Sciatic nerve (tissue), 2 donors: ENCODE results near the gene SSNA1. TPM values are rescaled to one million over a fixed set of nuclear protein-coding genes. Genes with fewer than 3 reads are reported as not detected.

ENCODE experiments used
- ATAC-seq: fragments of 200-7000 bp; cut with Tn5 transposase; one replicate; pipeline ENCODE4 v1.9.1; 2020; ENCODE audit warnings: mild to moderate bottlenecking, moderate library complexity
- DNase-seq: peaks from one replicate; pipeline ENCODE4 v3.0.0-alpha.2; 2020; ENCODE audit warnings: low spot score
- intact Hi-C: fragments of 100-400 bp; cut with DNase I; formaldehyde crosslinking; loops from one replicate; pipeline ENCODE4 v1.14.2; 2022
- total RNA-seq: library from RNA; stranded (reverse); fragmentation: NEBNext Ultra II Directional; extraction: Animal tissue kit (Norgen Biotek cat#: 25700); gene quantifications from one replicate; pipeline ENCODE4 v1.2.1, GENCODE V29; 2021
- donor health status: DM: no; HTN: no; CAD: no.
- donor health status: DM: no; HTN: no; CAD: no.

SSNA1 gene
- total RNA-seq, 1 donor from 2014 or later, result 27.6 TPM

GRCh38 chr9:137166380-137167229 is 21.9 kb upstream of the SSNA1 start:
- intact Hi-C loops, result no loop called here
- DNase-seq (no peak), ATAC-seq (no peak)

- DNase-seq (no peak), ATAC-seq (no peak)
- intact Hi-C loops, result no loop called here
These were observed 21.2 kb upstream of the SSNA1 start for GRCh38 chr9:137167277-137167746.

- no peak for ATAC-seq
- intact Hi-C loops, result no loop called here
- no peak for DNase-seq
These were observed 20.5 kb upstream of the SSNA1 start for GRCh38 chr9:137167747-137168572.

DNA sequence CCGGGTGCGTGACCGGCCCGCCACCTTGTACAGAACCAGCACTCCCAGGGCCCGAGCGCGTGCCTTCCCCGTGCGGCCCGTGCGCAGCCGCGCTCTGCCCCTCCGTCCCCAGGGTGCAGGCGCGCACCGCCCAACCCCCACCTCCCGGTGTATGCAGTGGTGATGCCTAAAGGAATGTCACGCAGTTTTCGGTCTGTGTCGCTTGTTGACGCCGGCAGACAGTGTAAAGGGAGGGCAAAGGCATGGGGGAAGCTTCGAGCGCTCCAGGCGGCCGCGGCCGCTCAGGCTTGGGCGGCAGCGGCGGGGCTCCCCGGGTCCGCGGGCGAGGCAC is 19.9 kb upstream of the SSNA1 start:
- intact Hi-C loops, result no loop called here
- DNase-seq, result no peak
- ATAC-seq, result no peak

- ATAC-seq, result no peak
- no peak for DNase-seq
- intact Hi-C loops, result no loop called here
These were observed 19.3 kb upstream of the SSNA1 start for GRCh38 chr9:137168904-137169856.

DNA sequence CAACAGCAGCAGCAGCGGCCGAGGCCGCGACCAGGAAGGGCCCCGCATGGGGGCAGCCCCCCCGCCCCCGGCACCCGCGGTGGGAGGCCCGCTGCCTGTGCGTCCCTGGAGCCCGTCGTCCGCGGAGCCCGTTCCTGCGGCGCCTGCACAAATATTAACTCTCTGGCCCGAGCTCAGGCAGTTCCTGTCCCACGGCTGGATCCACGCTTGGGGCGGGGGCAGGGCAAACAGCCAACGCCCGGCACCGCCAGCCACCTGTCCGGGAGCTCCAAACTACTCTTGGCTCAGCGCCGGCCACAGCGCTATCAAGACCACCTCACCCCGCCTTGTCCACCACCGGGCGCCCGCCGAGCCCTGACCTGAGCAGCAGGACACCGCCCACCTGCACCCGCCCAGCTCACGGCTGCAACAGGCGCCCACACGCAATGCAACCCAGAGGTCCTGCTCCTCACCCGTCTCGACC is 18.5 kb upstream of the SSNA1 start, which contains the start of gene LRRC26:
LRRC26 (minus strand) TSS at position 156 of the 463 bp plus-strand sequence; CDS start at position 48, 108 bp downstream.
- no peak for ATAC-seq
- intact Hi-C loops, result no loop called here
- DNase-seq, result no peak

- no peak for DNase-seq
- ATAC-seq, result no peak
- intact Hi-C loops, result no loop called here
These were observed 17.9 kb upstream of the SSNA1 start for GRCh38 chr9:137170486-137171148.

DNA sequence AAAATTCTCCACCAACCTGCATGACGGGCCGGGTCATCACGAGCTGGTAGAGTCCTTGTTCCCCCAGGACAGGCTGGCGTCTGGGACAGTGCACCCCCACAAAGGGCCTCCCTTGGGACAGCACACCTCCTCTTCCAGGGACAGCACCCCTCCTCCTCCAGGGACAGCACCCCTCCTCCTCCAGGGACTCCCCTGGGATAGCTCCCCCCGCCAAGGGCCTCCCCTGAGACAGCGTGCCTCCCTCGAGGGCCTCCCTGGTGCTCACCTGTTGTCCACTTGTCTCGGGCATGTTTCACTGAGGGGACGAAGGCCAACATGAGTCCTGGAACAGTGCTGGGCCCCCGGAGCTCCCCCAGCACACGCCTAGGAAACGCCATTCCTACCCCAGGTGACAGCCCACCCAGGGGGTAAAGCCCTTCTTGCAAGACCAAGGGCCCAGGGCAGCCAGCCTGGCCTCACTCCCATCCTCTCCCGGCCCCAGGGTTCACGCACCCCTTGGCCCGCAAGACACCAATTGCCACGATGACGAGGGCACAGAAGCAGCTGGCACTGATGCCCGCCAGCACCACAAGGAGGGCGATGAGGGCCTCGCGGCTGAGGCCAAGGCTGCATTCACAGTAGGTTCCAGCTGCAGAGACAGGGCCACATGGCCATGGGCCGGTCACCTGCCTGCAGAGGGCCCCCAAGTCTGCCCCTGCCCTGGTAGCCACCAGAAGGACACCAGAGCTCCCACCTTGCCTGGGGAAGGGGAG is 17.2 kb upstream of the SSNA1 start:
- ATAC-seq (no peak), DNase-seq (no peak)

GRCh38 chr9:137172901-137173795 is 15.3 kb upstream of the SSNA1 start:
- intact Hi-C loops, result no loop called here
- ATAC-seq, result no peak
- DNase-seq, result no peak

More for the DNA sequence above, 17.2 kb upstream of the SSNA1 start:
- intact Hi-C loops, result no loop called here

DNA sequence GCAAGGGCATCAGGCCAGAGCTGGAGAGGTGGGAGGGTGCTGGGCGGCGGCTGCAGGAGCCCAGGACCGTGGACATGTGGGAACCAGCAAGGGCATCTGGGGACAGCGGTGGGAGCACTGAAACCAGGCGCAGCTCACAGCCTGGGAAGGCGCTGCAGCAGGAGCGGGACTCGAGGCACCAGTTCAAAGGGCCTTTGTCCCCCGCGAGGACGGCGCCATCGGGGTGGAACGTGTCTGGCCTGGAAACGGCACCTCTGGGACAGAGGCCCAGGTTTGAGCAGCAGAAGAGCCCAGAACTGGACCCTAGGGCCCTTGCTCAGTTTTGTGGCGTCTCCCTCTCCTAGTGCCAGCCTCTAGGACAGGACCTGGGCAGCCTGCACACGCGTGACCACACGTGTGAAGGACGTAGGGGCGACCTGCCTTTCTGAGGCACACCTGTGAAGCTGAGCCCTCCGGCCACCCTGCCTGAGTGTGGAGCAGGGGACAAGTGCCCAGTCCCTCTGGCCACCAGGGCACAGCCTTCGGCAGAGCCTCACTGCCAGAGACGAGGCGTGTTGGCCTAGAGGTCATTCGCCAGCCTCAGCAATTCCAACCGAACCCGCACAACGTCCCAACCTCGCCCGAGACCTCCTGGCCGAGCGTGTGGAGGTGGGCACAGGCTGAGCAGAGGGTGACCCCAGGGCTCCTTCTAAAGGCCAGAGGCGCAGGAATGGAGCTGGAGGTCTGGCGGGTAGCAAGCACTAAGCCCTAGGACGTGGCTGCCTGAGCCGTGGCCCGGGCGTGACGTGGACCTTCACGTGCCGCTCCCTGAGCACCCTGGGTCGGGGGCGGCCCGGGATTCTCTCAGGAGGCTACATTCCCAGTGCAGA is 14.4 kb upstream of the SSNA1 start:
- DNase-seq (no peak), ATAC-seq (no peak)
- intact Hi-C loops, result no loop called here

GRCh38 chr9:137174722-137175293 is 13.7 kb upstream of the SSNA1 start:
- DNase-seq (no peak), ATAC-seq (no peak)
- intact Hi-C loops, result no loop called here

DNA sequence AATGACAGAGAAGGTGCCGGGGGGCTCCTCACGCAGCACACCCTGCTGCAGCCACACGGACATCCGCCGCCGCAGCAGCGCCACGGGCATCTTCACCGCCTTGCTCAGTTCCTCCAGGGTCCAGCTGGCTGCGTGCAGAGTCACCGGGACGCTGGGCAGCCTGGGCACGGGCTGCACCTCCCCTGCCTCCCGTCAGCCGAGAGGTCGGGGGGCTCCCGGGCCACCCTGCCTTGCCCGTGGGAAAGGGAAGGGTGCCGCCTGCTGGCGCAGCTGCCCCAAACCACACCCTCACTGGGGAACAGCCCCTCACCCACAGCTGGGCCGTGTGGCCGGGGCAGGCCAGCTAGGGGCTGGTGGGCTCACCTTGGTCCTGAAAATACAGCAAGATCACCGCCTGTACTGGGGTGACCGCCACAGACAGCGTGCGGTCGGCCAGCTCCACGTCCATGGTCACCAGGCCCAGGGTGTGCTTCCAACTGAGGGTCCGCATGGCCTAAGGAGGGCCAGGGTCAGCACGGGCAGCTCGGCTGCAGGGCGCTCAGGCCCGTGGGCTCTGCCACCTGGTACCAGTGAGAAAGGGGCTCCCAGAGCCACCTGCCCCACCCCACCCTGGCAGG is 13.0 kb upstream of the SSNA1 start:
- no peak for ATAC-seq
- no peak for DNase-seq
- intact Hi-C loops, result no loop called here

DNA sequence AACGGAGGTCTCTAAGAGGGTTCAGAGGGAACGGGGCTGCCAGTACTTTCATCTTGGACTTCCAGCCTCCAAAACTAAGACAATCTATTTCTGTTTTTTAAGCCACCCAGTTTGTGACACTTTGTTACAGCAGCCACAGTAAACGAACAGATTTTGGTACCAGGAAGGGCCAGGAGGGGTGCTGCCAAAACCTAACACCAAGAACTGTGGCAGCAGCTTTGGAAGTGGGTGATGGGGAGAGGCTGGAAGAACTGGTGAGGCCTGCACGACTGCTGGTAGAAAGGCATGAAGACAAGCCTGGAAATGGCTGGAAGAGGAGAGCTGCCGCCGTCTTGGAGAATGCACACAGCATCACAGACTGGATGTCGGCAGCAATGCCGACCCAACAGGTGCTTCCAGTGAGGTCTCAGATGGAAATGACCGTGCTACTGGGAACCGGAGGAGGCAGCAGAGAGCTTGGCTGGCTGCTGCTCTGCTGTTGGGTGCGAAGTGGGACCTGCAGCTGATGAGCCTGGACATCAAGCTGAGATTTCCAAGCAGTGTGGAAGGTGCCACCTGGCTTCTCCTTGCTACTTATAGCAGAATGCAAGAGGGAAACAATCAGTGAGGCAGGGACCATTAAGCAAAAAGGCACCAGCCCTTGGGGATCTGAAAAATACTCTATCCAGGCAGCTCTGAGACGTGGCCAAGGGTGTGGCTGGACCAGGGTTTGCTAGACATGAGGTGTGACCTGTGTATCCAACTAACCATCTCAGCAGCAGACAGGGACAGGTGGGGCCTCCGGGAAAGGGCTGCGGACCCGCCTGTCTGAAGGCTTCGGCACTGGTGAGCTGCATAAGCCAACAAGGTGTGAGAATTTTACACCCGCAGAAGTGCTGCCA is 11.9 kb upstream of the SSNA1 start:
- intact Hi-C loops, result no loop called here
- no peak for ATAC-seq
- DNase-seq, result no peak
